Lower leg skin (tissue), 4 donors: ENCODE results near the gene DLGAP1. TPM values are rescaled to one million over a fixed set of nuclear protein-coding genes. Genes with fewer than 3 reads are reported as not detected.
"Not testable (repeated sequence)": the region's sequence is repeated elsewhere in the genome, so short reads cannot be mapped to it uniquely, and the experiment has no call there.

Experiments used
- DNase-seq, 2 donors: peaks; one replicate each; pipeline ENCODE4 v3.0.0-alpha.2; 2019; ENCODE audit warnings: low spot score in 2 of 2
- H3K4me3 ChIP-seq: fragments of 200-600 bp; sonication (generic); 2 replicates; pipeline ENCODE4 v1.5.1; 2017; ENCODE audit warnings: mild to moderate bottlenecking, low read depth; ENCODE audit not compliant: poor library complexity, severe bottlenecking
- POLR2A ChIP-seq, 2 donors: fragments of 450-650 bp; IDR thresholded peaks; one replicate each; pipeline ENCODE4 v1.6.1; 2016 to 2017; ENCODE audit warnings: antibody characterized with exemption in 2 of 2, mild to moderate bottlenecking in 1 of 2, moderate library complexity in 1 of 2
- WGBS, 2 donors: methylation state at CpG; one replicate each; pipeline ENCODE4 v1.1.5; 2018; 5-methylcytosine and 5-hydroxymethylcytosine counted together
- intact Hi-C: fragments of 100-400 bp; cut with DNase I; formaldehyde crosslinking; loops from one replicate; pipeline ENCODE4 v1.15.0; 2023; ENCODE audit warnings: low total_unique reads
- total RNA-seq, 4 donors: library from RNA; depleted of rRNA; stranded (reverse); fragments of >200 nt; gene quantifications; one replicate each; pipeline ENCODE4 v1.1.0, GENCODE V29; 2016
- TF ChIP-seq, protein P1 (sequence below), 3 donors: fragments of 450-650 bp; IDR thresholded peaks; one replicate each; pipeline ENCODE4 v1.5.1; 2016; ENCODE audit warnings: antibody characterized with exemption in 3 of 3, mild to moderate bottlenecking in 3 of 3, moderate library complexity in 2 of 3

DLGAP1 gene
- total RNA-seq, 4 donors from 2014 or later, result 0.34 to 1.3 (median 0.82) TPM

GRCh38 chr18:3603421-3604234 is 851.5 kb downstream of the DLGAP1 start:
- H3K4me3 ChIP-seq, result no peak overlapping the region
- intact Hi-C loops, result no loop called here
- TF ChIP-seq, protein P1, sequence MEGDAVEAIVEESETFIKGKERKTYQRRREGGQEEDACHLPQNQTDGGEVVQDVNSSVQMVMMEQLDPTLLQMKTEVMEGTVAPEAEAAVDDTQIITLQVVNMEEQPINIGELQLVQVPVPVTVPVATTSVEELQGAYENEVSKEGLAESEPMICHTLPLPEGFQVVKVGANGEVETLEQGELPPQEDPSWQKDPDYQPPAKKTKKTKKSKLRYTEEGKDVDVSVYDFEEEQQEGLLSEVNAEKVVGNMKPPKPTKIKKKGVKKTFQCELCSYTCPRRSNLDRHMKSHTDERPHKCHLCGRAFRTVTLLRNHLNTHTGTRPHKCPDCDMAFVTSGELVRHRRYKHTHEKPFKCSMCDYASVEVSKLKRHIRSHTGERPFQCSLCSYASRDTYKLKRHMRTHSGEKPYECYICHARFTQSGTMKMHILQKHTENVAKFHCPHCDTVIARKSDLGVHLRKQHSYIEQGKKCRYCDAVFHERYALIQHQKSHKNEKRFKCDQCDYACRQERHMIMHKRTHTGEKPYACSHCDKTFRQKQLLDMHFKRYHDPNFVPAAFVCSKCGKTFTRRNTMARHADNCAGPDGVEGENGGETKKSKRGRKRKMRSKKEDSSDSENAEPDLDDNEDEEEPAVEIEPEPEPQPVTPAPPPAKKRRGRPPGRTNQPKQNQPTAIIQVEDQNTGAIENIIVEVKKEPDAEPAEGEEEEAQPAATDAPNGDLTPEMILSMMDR (IDR thresholded peaks at IDR 0.05), result no peak
- TF ChIP-seq POLR2A (IDR thresholded peaks at IDR 0.05), result no peak
- WGBS, 2 donors, result 4 to 7% methylated on average over 12 of the region's 12 CpGs
- no peak for DNase-seq

GRCh38 chr18:3601106-3601755 is 853.9 kb downstream of the DLGAP1 start:
- H3K4me3 ChIP-seq, DNase-seq, intact Hi-C loops: not testable (repeated sequence)
- 92% methylated on average over 12 of the region's 12 CpGs for WGBS, 2 donors

- 85 to 91% methylated on average over 6 of the region's 6 CpGs for WGBS, 2 donors
- TF ChIP-seq, protein P1 (IDR thresholded peaks at IDR 0.05), result no peak
- TF ChIP-seq POLR2A (IDR thresholded peaks at IDR 0.05), result no peak
Observed at GRCh38 chr18:3599861-3600260, 855.2 kb downstream of the DLGAP1 start.

GRCh38 chr18:3599195-3599594 is 855.9 kb downstream of the DLGAP1 start:
- DNase-seq, result no peak
- WGBS, 2 donors, result 64 to 71% methylated on average over 7 of the region's 7 CpGs

More at GRCh38 chr18:3599861-3600260, 855.2 kb downstream of the DLGAP1 start:
- intact Hi-C loops, result no loop called here
- no peak for DNase-seq
- H3K4me3 ChIP-seq, result no peak overlapping the region

DNA sequence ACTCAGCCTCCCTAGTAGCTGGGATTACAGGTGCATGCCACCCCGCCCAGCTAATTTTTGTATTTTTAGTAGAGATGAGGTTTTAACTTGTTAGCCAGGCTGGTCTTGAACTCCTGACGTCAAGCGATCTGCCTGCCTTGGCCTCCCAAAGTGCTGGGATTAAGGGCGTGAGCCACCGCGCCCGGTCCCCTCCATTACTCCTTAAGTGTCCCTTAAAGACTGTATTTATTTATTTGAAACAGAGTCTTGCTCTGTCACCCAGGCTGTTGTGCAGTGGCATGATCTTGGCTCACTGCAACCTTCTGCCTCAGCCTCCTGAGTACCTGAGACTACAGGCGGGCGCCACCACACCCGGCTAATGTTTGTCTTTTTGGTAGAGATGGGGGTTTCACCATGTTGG is 856.5 kb downstream of the DLGAP1 start:
- no peak for TF ChIP-seq POLR2A (IDR thresholded peaks at IDR 0.05)
- TF ChIP-seq, protein P1 (IDR thresholded peaks at IDR 0.05), result no peak
- WGBS, 2 donors, result 93 to 96% methylated on average over 10 of the region's 10 CpGs

More at GRCh38 chr18:3599195-3599594, 855.9 kb downstream of the DLGAP1 start:
- TF ChIP-seq, protein P1 (IDR thresholded peaks at IDR 0.05), result no peak
- no peak for TF ChIP-seq POLR2A (IDR thresholded peaks at IDR 0.05)
- intact Hi-C loops, result no loop called here
- no peak overlapping the region for H3K4me3 ChIP-seq

More for the DNA sequence above, 856.5 kb downstream of the DLGAP1 start:
- H3K4me3 ChIP-seq, result no peak overlapping the region
- intact Hi-C loops, result no loop called here
- DNase-seq, result no peak
